KOPT-K1 (cell line): ENCODE results near the gene LUC7L.

Experiments used
- H3K27ac ChIP-seq: fragments of 200-600 bp; sonication (generic); 2 replicates; pipeline ENCODE4 v1.5.1; 2016; ENCODE audit warnings: antibody characterized with exemption, mild to moderate bottlenecking, low read depth, low read length; ENCODE audit not compliant: poor library complexity, severe bottlenecking
- H3K36me3 ChIP-seq: fragments of 200-600 bp; sonication (generic); 2 replicates; pipeline ENCODE4 v1.5.1; 2017; ENCODE audit warnings: antibody characterized with exemption, mild to moderate bottlenecking, low read length, moderate library complexity; ENCODE audit not compliant: insufficient read depth
- H3K9me3 ChIP-seq: fragments of 200-600 bp; sonication (generic); 2 replicates; pipeline ENCODE4 v1.5.1; 2017; ENCODE audit warnings: antibody characterized with exemption, low read length, mild to moderate bottlenecking; ENCODE audit not compliant: insufficient read depth, poor library complexity, severe bottlenecking

Gene LUC7L

DNA sequence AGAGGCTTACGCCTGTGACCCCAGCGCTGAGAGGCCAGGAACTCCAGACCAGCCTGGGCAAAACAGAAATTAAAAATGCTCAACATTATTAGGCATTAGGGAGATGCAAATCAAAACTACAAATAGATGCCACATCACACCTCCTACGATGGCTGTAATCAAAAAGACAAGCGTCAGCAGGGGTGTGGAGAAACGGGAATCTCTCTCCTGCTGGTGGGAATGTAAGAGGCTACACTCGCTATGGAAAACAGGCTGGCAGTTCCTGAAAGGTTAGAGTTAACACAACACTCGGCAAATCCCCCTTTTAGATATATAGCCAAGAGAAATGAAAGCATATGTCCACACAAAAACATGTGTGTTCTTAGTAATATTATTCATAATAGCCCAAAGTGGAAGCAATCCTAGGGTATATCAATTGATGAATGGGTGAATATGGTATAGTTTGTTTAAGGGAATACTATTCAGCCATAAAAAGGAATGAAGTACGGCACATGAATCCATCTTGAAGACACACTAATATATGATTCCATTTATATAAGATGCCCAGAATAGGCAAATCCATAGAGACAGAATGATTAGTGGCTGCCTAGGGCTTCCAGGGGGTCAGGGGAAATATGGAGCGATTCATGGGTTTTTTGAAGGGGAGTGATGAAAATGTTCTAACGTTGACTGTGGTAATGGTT lies 88.9 kb downstream of the LUC7L start:
- H3K27ac ChIP-seq: no peak overlapping the region
- no peaks in the 10 kb centered on the region for H3K36me3 ChIP-seq
- no peaks in the 10 kb centered on the region for H3K9me3 ChIP-seq
